ENCODE results near the gene SUSD5.
"Not testable (repeated sequence)": the region's sequence is repeated elsewhere in the genome, so short reads cannot be mapped to it uniquely, and the experiment has no call there.

Gene SUSD5

DNA sequence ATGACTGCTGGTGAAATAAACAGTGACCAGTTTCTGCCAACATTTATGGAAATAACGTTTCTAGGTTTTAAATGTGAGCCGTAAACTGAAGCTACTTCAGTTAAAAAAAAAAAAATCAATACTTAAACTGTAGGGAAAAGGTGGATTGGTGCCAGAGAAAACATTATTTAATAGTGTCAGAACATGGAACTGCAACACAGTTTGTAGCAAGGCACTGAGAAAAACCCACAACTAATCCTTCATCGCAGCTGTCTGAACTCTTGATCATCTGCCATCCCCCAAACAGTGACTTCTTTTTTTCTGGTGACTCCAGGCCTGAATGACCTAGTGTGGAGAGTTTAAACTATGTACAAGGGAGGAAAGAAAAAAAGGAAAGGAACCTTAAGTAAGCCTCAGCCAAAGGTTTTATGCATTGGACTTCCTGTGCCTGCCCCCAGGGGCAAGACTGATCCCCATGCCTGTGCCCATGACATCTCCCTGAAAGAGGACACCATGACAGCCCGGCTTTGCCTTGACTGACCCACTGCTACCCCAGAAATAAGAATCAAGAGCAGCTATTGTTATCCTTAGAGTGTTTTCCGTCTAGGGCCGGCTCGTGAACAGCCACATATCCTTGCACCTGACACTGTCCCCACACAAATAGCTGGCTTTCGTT is 71.7 kb downstream of the SUSD5 start:
- DNase-seq, result no peak

DNA sequence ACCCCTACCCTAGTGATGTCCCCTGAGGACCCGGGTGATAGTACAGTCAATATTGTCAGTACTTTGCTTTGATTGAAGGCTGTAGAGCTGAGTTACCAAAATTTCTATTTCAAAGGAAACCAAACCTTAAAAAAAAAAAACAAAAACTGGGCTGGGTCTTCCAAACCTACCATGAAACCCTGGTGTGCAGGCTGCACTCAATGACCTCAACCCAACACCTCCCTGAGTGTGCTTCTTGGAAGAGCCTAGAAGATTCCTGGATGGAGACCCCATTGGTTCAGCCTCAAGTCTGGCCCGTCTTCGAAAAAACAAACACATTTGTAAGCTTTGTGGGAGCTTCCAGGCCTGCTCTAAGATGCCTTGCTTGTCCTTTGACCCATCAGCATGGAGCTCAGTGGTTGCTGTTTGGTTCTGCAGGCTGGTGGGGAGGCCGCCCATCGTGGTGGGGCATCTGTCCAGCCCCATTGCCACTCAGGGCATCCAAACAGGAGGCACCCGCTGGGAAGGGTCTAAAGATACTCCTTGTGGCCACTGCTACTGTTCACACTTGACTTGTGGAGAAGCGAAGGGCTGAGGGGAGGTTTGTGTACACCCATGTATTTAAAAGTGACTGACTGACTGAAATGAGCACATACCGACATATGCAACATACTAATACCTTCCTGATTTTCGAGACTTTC is 72.6 kb downstream of the SUSD5 start:
- no peak for DNase-seq

DNA sequence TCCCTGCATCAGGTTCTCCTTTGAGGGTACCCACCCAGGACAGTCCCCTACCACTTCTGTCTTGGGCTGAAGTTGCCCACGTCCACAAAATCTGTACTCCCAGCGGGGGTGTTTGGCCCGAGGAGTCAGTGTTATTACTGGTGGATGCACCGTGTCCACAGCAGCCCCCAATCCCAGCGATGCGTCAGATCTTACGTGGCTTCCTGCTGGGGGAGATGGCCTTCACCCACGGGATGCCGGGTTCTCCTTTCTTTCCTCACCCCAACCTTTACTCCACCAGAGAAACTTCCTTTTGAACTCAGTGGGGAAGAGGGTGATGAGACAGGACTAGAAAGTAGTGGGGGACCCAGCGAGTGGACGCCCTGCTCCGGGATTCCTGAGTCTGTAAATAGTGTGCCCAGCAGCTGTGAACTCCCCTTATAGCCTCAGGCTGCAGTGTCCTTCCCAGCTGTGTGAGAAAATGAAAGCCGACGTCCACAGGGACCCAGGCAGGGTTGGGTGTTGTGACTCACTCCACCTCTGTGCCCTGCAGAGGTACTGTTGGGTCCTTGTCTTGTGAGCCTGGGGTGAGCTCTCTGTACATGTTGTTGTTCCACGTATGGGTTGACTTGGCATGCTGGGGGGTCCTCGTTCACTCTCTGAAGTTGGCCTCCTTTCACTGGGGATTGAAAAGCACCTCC is 73.2 kb downstream of the SUSD5 start:
- DNase-seq, result no peak

DNA sequence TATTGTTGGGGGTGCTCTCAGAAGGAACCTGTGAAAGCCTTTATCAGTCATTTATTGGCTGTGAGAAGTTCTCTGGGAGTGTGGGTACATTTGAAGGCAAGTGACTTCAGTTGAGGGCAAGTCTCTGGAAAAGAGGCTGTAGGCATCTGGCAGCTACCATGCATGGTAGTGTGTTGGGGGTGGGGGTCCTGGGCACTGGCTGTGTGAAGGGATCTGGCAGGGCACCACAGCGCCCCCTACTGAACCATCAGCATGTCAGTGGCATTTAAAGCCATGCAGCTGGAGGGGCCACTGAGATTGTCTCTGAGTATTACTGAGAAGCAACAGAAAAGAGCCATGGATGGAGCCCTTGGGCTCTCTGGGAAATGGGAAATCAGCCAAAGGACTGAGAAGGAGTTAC is 74.2 kb downstream of the SUSD5 start:
- DNase-seq, result no peak

DNA sequence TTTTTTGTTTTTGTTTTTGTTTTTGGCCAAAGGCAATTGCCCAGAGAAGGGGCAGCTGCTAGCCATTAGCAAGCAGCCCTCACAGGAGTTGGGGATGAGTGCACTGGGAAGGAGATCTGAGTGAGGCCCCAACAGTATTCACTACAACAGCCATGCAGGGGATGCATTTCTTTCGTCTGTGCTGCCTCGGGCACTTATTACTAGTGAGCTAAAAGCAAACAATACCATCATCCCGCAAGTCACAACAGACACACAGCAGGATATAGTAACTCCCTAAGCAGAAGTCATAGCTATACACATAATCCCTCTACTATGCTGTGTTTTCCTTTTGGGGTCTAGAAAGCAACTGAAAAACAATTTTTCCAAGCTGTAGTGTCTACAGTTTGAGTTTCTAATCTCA is 77.6 kb downstream of the SUSD5 start:
- DNase-seq, result no peak

DNA sequence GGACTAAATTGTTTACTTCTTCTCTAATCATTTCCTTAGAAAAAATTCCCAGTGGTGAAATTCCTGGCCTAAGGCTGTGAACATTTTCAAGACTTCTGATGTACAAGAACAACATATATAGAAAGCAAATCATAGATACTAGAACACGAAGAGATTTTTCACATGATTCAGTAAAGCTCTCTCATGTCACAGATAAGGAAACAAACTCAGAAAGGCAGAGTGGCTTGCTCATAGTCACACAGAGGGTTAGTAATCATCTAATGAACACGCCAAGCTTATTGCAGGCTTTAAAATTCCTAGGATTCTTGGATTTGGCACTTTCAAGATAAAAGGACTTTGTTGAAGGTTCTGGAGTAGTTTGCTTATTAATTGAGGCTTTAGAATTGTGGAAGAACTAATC is 78.6 kb downstream of the SUSD5 start:
- no peak for DNase-seq

DNA sequence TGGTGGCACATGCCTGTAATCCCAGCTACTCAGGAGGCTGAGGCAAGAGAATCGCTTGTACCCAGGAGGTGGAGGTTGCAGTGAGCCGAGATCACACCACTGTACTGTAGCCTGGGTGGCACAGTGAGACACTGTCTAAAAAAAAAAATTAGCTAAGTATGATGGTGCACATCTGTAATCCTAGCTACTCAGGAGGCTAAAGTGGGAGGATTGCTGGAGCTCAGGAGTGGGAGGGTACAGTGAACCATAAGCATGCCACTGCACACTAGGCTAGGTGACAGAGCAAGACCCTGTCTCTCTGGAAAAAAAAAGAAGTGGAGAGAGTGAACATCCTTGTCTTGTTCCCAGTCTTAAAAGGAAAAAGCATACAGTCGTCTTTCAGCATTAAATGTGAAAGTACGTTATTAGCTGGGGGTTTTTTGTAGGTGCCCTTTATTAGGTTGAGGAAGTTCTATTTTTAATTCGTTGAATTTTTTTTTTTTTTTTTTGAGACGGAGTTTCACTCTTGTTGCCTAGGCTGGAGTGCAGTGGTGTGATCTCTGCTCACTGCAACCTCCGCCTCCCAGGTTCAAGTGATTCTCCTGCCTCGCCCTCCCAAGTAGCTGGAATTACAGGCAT is 79.5 kb downstream of the SUSD5 start:
- not testable (repeated sequence) for DNase-seq

DNA sequence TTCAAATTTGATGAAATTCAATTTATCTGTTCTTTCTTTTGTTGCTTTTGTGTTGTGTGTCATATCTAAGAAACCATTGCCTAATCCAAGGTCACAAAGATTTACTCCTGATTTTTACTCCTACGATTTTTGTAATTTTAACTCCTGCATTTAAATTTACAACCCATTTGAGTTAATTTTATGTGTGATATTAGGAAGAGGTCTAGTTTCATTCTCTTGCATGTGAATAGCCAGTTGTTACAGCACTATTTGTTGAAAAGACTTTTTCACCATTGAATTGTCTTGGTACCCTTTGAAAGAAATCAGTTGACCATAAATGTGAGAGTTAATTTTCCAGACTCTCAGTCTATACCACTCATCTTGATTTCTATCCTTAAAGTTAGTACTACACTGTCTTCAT is 80.9 kb downstream of the SUSD5 start:
- DNase-seq, result no peak

DNA sequence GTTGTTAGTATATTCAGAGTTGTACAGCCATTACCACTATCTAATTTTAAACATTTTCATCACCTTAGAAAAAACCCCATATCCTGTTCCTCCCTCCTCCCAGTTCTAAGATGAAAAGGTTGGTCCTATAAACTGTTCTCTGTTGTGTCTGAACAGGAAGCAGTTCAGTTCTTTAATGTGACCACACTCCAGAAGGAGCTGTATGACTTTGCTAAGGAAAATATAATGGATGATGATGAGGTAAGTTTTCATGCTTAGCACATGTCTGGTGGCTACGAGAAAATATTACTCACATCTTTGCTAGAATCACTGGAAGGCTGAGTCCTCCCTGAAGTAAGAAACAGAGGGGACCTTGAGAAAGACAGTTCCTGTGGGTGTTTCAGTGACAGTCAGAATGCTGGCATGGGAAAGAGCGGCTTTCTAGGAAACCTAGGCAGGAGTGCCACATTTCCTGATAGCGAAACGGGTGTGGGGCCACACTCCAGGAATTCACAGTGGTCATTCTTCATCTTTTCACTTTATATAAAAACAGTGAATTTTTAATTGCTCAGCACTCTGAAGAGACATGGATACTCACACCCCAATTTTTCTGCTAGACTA is 84.5 kb downstream of the SUSD5 start:
- no peak for DNase-seq

DNA sequence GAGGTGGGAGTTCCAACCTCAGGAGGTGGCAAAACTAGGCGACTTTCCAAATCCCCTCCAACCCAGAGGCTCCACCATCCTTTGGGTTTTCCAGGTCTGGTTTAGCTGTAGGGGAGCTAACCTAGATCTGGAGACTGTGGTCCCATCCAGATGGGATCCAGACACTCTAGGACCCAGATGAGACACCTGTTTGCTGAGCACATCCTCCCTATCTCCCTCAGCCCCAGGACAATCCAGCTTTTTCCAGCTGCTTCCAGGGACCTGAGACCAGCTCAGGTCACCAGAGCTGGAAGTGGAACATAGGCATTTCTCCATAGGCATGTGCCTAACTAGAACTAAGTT is 86.6 kb downstream of the SUSD5 start:
- no peak for DNase-seq

DNA sequence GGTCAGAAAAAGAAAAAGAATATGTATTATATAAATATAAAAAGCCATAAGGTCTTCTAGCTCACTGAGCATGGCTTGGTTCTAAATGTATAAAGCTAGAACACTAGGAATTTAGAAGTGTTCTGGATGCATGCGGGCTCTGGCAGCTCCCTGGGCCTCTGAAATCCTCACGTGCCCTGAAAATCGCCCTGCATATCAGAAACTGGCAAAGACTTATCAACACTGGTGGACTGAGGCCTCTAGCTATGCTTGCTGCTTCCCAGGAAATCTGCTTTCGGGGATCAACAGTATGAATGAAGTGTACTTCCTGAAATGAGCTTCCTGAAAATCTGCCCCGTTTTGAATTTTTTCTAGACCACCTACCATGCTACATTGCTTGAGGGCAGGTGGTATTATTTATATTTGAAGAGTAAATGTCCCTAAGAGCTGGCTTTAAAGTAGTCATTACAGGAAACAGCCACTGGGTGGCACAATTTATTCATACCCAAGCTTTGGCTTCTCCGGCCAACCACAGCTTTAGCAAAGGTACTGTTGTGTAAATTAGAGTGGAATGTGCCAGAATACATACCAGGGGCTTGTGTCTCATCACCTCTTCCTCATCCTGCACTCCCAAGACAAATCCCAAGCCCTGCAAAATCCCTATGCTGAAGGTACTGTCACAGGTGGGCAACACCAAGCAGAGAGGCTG is 87.1 kb downstream of the SUSD5 start:
- peak; percentile 53 for DNase-seq

DNA sequence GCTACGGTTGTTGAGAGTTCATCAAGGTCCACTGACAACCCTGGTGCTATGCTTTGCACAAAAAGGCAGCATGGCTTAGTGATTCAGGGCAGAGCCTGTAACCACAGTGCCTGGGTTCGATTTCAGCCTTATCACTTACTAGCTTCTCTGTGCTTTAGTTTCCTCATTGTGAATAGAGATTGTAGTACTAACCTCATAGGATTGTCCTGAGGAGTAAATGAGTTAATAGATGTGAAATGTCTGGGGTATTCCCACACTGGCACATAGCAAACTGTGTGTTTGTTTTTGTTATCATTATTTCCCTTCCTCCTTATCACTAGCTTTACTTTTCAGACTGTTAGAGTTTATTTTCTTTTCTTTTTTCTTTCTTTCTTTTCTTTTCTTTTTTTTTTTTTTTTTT is 88.5 kb downstream of the SUSD5 start:
- DNase-seq, result no peak

DNA sequence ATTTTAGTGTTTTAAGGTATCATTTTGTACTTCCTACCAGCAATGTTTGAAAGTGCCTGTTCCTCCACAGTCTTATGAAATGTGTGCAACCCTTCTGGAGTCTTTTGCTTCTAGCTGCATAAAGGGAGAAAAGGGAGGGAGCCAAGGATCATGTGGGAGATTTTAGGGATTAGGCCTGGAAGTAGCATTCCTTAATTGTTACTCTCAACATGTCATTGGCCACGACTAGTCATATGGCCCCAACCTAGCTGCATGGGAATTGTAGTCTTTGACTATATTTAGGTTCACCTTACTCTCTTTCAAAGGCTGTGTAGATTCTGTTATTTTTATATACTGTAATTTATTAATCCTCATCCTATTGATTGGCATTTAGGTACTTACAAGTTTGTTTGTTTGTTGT is 89.9 kb downstream of the SUSD5 start:
- DNase-seq, result no peak

DNA sequence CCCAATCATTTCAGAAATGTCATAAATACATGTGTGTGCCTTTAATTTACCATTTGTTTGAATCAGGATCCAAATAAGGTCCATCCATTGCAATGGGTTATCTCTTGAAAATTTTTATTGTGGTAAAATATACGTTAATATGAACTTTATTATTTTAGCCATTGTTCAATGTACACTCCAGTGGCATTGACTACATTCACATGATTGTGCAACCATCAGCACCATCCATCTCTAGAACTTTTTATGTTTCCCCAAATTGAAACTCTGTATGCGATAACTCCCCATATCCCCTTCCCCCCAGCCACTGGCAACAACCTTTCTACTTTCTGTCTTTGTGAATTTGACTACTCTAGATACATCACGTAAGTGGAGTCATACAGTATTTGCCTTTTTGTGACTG is 92.8 kb downstream of the SUSD5 start:
- no peak for DNase-seq

DNA sequence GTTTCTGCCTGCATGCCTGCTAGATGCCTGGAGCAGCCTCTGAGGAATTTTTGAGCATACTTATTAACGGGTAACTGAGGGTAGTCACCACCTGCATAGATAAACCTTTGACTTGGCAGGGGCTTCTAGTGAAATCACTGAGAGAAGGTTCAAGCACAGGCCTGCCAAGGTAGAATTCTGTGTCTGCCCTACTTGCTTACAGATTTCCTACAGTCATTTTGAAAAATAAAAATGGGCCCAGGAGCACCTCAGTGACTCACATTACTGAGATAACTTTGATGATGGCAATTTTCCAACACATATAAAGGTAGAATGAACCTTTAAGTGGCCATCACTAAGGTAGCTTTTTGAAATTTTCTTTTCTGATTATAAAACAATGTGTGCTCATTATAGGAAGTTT is 94.0 kb downstream of the SUSD5 start:
- DNase-seq, result no peak

DNA sequence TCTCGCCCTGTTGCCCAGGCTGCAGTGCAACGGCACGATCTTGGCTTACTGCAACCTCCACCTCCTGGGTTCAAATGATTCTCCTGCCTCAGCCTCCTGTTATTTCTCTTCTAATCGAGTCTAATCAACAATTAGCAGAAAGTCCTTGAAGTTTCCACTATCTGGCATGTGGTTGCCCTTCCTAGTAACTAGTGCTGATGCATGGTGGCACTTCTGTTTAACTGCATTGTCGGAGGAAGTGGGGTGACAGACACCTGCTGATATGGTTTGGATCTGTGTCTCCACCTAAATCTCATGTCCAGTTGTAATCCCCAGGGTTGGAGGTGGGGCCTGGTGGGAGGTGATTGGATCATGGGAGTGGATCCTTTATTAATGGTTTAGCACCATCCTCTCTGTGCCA is 95.6 kb downstream of the SUSD5 start:
- DNase-seq, result no peak

DNA sequence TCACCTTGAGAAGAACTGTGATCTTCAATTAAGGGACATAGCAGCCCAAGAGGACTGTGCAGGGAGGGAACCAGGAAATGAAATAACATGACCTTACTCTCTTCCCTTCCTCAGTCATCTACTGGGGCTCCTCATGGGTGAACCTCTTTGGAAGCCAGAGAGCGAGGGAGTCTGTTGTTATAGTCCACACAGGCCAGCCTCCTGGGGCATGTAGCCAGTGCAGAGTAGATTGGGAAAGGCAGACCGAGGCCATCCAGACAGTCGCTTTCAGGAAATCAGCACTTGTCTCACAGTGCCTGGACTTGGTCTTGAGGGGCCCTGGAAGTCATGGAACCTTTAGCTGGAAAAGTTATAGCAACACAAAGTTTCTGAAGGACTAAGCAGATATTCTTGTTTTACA is 98.7 kb downstream of the SUSD5 start:
- DNase-seq, result no peak

DNA sequence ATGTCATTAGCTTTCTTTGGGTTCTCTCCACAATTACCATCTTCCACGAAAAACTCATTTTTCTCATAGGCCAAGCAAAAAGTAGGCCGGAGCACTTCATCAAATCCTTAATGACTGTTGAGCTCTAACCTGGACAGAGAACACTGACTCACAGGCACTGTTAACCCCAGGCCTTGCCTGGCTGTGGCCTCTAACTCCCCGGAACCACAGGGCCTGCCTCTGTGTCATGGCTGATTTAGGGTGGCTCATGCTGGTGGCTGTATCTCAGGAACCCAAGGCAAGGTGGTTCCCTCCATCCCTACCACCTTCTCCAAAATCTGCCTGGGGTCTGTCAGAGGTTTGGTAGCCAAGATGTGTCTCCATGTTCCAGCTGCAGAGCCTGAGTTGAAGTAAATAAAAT is 101.1 kb downstream of the SUSD5 start:
- DNase-seq, result no peak

DNA sequence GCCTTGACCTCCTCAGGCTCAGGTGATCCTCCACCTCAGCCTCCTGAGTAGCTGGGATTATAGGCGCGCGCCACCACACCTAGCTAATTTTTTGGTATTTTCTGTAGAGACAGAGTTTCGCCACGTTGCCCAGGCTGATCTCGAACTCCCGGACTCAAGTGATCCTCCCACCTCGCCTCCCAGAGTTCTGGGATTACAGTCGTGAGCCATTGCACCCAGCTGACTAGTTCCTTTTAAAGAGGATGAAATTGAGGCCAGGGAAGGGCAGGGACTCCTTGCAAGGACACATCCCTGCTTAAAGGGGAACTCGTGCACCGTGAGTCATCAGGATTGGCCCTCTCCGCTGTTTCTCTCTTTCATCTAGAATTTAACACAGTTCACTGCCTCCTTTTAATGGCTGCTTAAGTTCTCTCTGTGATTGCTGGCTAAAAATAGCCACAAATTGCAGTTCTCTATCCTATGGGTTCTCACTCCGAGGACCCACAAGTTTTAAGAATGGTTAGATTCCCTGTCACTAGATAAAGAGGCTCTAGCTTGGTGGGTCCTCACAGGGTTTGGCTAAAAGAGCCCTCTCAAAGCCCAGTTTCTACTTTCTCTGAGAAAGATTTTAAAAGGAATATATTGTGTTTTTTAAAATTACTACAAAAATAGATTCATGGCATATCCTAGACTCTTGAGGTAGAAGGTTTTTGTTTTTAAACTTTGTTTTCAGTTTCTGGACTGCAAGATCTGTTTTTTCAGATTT is 103.4 kb downstream of the SUSD5 start:
- no peak for DNase-seq

DNA sequence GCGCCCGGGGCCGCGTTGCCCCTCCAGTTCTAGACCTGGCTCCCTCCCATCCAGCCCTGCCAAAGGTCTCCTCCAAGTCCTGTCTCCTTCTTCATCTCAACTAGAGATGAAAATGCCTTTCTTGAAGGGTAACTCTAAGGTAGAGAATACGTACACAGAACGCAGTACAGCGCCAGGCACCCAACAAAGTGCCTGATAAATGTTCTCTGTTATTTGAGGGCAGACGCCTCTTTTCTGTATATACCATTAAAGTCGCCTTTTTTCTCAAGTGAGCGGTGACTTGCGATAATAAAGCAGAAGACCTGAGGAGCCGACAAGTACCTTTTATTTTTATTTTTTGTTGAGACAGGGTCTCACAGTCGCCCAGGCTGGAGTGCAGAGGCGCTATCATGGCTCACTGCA is 104.0 kb downstream of the SUSD5 start:
- DNase-seq, result no peak

DNA sequence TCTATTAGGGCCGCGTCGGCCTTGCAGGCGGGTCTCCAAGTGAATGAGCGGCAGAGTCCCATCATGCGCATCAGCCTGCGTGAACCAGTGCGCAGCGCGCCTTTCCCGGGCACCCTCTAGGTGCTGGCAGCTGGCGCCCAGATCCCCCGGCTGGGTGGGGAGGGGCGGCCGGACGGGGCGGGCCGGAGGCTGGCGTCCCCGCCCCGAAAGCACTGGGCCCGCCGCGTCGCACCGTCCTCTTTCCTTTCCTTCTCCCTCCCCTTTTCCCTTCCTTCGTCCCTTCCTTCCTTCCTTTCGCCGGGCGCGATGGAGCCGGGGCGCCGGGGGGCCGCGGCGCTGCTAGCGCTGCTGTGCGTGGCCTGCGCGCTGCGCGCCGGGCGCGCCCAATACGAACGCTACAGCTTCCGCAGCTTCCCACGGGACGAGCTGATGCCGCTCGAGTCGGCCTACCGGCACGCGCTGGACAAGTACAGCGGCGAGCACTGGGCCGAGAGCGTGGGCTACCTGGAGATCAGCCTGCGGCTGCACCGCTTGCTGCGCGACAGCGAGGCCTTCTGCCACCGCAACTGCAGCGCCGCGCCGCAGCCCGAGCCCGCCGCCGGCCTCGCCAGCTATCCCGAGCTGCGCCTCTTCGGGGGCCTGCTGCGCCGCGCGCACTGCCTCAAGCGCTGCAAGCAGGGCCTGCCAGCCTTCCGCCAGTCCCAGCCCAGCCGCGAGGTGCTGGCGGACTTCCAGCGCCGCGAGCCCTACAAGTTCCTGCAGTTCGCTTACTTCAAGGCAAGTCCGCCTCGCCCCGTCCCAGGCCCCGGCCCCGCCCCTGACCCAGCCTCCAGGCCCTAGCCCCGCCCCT is 104.6 kb downstream of the SUSD5 start, which contains the start of gene CRTAP:
CRTAP (plus strand) TSS at position 243 of the 850 bp plus-strand sequence; CDS start at position 307, 64 bp downstream.
- peak; percentile 57 for DNase-seq

All from NCI-H1092 (cell line).